Type B pancreatic cell (in vitro differentiated cells): ENCODE data around the gene PON3. TPM values are rescaled to one million over a fixed set of nuclear protein-coding genes. Genes with fewer than 3 reads are reported as not detected.

Experiments used
- DNase-seq: peaks from one replicate; pipeline ENCODE4 v3.0.0; 2021; ENCODE audit warnings: mixed read lengths; ENCODE audit not compliant: unreplicated experiment; ENCODE audit errors: extremely low spot score
- H3K27ac Mint-ChIP-seq: 2 replicates; pipeline ENCODE4 v1.8.0; 2021; ENCODE audit warnings: mild to moderate bottlenecking, mixed read lengths
- H3K27me3 Mint-ChIP-seq: 2 replicates; pipeline ENCODE4 v1.8.0; 2021; ENCODE audit warnings: mixed read lengths
- H3K36me3 Mint-ChIP-seq: 2 replicates; pipeline ENCODE4 v1.8.0; 2021; ENCODE audit warnings: mixed read lengths
- H3K4me1 Mint-ChIP-seq: one replicate; pipeline ENCODE4 v1.8.0; 2021; ENCODE audit warnings: mixed read lengths; ENCODE audit not compliant: unreplicated experiment
- H3K4me3 Mint-ChIP-seq: 2 replicates; pipeline ENCODE4 v1.8.0; 2021; ENCODE audit warnings: mild to moderate bottlenecking, mixed read lengths
- H3K9me3 Mint-ChIP-seq: 2 replicates; pipeline ENCODE4 v1.8.0; 2021; ENCODE audit warnings: mixed read lengths
- CTCF ChIP-seq: fragments of 200-600 bp; sonication (generic); conservative IDR thresholded peaks from 2 replicates; pipeline ENCODE4 v1.5.0; 2021; ENCODE audit warnings: antibody characterized with exemption, mild to moderate bottlenecking
- total RNA-seq: library from RNA; stranded (reverse); gene quantifications from 2 replicates; pipeline ENCODE4 v1.2.1, GENCODE V29; 2021; ENCODE audit warnings: low replicate concordance

PON3 gene
- total RNA-seq, 1 donor from 2014 or later, result 0.17 TPM

GRCh38 chr7:95430864-95431263 is 34.7 kb upstream of the PON3 start:
- no peak for DNase-seq
- Mint-ChIP-seq H3K4me3 (peak overlapping the region; percentile 43), H3K27ac (peak overlapping the region; percentile 34), H3K4me1 (peaks cover 31% of the 10 kb centered on the region), H3K27me3 (no peaks in the 10 kb centered on the region), H3K9me3 (peaks cover 3% of the 10 kb centered on the region), H3K36me3 (peaks cover 30% of the 10 kb centered on the region)
- TF ChIP-seq CTCF, result no peak

GRCh38 chr7:95429241-95429990 is 33.2 kb upstream of the PON3 start:
- H3K36me3 Mint-ChIP-seq, result peaks cover 36% of the 10 kb centered on the region
- no peak for TF ChIP-seq CTCF
- H3K4me1 Mint-ChIP-seq, result peaks cover 30% of the 10 kb centered on the region
- no peaks in the 10 kb centered on the region for H3K27me3 Mint-ChIP-seq
- H3K4me3 Mint-ChIP-seq, result no peak overlapping the region
- no peak for DNase-seq
- H3K9me3 Mint-ChIP-seq, result peaks cover 3% of the 10 kb centered on the region
- no peak overlapping the region for H3K27ac Mint-ChIP-seq

GRCh38 chr7:95427914-95428516 is 31.8 kb upstream of the PON3 start:
- no peak for DNase-seq
- H3K27ac Mint-ChIP-seq, result no peak overlapping the region
- TF ChIP-seq CTCF, result no peak
- H3K4me3 Mint-ChIP-seq, result no peak overlapping the region
- peaks cover 43% of the 10 kb centered on the region for H3K36me3 Mint-ChIP-seq
- peaks cover 2% of the 10 kb centered on the region for H3K27me3 Mint-ChIP-seq
- H3K9me3 Mint-ChIP-seq, result no peaks in the 10 kb centered on the region
- H3K4me1 Mint-ChIP-seq, result peaks cover 24% of the 10 kb centered on the region

- Mint-ChIP-seq H3K27me3 (peaks cover 2% of the 10 kb centered on the region), H3K9me3 (no peaks in the 10 kb centered on the region), H3K36me3 (peaks cover 39% of the 10 kb centered on the region), H3K27ac (no peak overlapping the region), H3K4me1 (peaks cover 27% of the 10 kb centered on the region), H3K4me3 (no peak overlapping the region)
- peak; percentile 51 for TF ChIP-seq CTCF
- no peak for DNase-seq
Observed at GRCh38 chr7:95427166-95427565, 31.0 kb upstream of the PON3 start.

- Mint-ChIP-seq H3K4me3 (no peak overlapping the region), H3K9me3 (no peaks in the 10 kb centered on the region), H3K27ac (no peak overlapping the region), H3K4me1 (peaks cover 36% of the 10 kb centered on the region), H3K36me3 (peaks cover 41% of the 10 kb centered on the region), H3K27me3 (peaks cover 6% of the 10 kb centered on the region)
- DNase-seq, result no peak
- no peak for TF ChIP-seq CTCF
Observed at GRCh38 chr7:95425694-95426093, 29.5 kb upstream of the PON3 start.
